NOMO-1 treated with DMSO at 0.1 percent for 48 hours (cell line): ENCODE results near the gene RABGAP1.

ENCODE experiments used
- DNase-seq: peaks from one replicate; lab custom pipeline; 2025; ENCODE audit not compliant: unreplicated experiment; lab: John Stamatoyannopoulos, UW

The RABGAP1 gene

GRCh38 chr9:122944960-122945888, 4.4 kb downstream of the RABGAP1 start:
- DNase-seq = no peak

- DNase-seq = no peak
Measured at GRCh38 chr9:122946461-122947005, 5.7 kb downstream of the RABGAP1 start.

GRCh38 chr9:122948313-122948712, 7.5 kb downstream of the RABGAP1 start:
- DNase-seq = no peak

GRCh38 chr9:122949696-122950095, 8.9 kb downstream of the RABGAP1 start:
- no peak for DNase-seq

GRCh38 chr9:122950263-122950662, 9.4 kb downstream of the RABGAP1 start:
- no peak for DNase-seq

- DNase-seq = no peak
Measured at GRCh38 chr9:122951056-122951455, 10.2 kb downstream of the RABGAP1 start.

- DNase-seq = no peak
Measured at GRCh38 chr9:122954253-122954691, 13.5 kb downstream of the RABGAP1 start.

GRCh38 chr9:122955961-122956360, 15.1 kb downstream of the RABGAP1 start:
- DNase-seq = no peak

- no peak for DNase-seq
Measured at GRCh38 chr9:122961139-122961538, 20.3 kb downstream of the RABGAP1 start.

GRCh38 chr9:122975196-122975595, 34.4 kb downstream of the RABGAP1 start:
- no peak for DNase-seq

GRCh38 chr9:122978601-122979000, 37.8 kb downstream of the RABGAP1 start:
- DNase-seq = no peak

GRCh38 chr9:122986010-122986409, 45.2 kb downstream of the RABGAP1 start:
- DNase-seq = no peak

- no peak for DNase-seq
Measured at GRCh38 chr9:122988141-122988540, 47.3 kb downstream of the RABGAP1 start.

- no peak for DNase-seq
Measured at GRCh38 chr9:122988920-122989621, 48.3 kb downstream of the RABGAP1 start.

- DNase-seq = peak; percentile 36
Measured at GRCh38 chr9:122991370-122991830, 50.6 kb downstream of the RABGAP1 start.

- no peak for DNase-seq
Measured at GRCh38 chr9:122996586-122996985, 55.8 kb downstream of the RABGAP1 start.

- DNase-seq = no peak
Measured at GRCh38 chr9:122998448-122998847, 57.6 kb downstream of the RABGAP1 start.

- DNase-seq = no peak
Measured at GRCh38 chr9:123000371-123001068, 59.7 kb downstream of the RABGAP1 start.

GRCh38 chr9:123002754-123003153, 61.9 kb downstream of the RABGAP1 start:
- no peak for DNase-seq

- no peak for DNase-seq
Measured at GRCh38 chr9:123003466-123003865, 62.6 kb downstream of the RABGAP1 start.

- DNase-seq = no peak
Measured at GRCh38 chr9:123005964-123006363, 65.1 kb downstream of the RABGAP1 start.
